ENCODE data around the gene MAP4K4.

DNA sequence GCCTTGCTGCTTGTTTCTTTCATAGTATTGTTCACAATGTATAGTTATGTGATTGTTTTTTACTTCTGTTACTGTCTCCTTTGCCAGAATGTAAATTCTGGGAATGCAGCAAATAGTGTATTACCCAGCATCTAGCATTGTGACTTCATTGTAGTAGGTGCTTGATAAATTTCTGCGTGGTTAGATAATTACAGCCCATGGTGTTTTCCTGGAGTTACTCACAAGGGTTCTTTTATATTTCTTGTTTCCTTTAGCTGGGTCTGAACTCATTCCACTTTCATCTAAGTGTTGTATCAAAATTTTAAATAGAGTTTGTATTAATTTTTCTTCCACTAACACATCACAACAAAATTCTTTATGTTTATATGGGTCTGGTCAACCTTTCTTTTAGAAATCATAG, 132.6 kb downstream of the MAP4K4 start:
- TF ChIP-seq, protein P1, sequence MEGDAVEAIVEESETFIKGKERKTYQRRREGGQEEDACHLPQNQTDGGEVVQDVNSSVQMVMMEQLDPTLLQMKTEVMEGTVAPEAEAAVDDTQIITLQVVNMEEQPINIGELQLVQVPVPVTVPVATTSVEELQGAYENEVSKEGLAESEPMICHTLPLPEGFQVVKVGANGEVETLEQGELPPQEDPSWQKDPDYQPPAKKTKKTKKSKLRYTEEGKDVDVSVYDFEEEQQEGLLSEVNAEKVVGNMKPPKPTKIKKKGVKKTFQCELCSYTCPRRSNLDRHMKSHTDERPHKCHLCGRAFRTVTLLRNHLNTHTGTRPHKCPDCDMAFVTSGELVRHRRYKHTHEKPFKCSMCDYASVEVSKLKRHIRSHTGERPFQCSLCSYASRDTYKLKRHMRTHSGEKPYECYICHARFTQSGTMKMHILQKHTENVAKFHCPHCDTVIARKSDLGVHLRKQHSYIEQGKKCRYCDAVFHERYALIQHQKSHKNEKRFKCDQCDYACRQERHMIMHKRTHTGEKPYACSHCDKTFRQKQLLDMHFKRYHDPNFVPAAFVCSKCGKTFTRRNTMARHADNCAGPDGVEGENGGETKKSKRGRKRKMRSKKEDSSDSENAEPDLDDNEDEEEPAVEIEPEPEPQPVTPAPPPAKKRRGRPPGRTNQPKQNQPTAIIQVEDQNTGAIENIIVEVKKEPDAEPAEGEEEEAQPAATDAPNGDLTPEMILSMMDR (IDR thresholded peaks at IDR 0.05): no peak
- no peak for TF ChIP-seq POLR2AphosphoS5 (IDR thresholded peaks at IDR 0.05)
- no peak for TF ChIP-seq POLR2A (IDR thresholded peaks at IDR 0.05)

Data from stomach (tissue), 4 donors.